Measurements from ENCODE around the gene CCL4.
"Not testable (repeated sequence)": the region's sequence is repeated elsewhere in the genome, so short reads cannot be mapped to it uniquely, and the experiment has no call there.

Gene CCL4

GRCh38 chr17:36103401-36103975, at the start of gene CCL4:
TSS of gene CCL4 (plus strand) at chr17:36103827. CDS start at chr17:36103906, 79 bp downstream.
- not testable (repeated sequence) for H3K27ac ChIP-seq

GRCh38 chr17:36055171-36055570, 48.5 kb upstream of the CCL4 start:
- CTCF ChIA-PET: no interaction called here

More at GRCh38 chr17:36103401-36103975, at the start of gene CCL4:
- POLR2A ChIA-PET (ENCODE audit: low non-redundant PET); DNase-seq (ENCODE audit: low spot score); CTCF ChIA-PET: not testable (repeated sequence)

GRCh38 chr17:36055921-36056520, 47.6 kb upstream of the CCL4 start:
- TF ChIP-seq, protein P1, sequence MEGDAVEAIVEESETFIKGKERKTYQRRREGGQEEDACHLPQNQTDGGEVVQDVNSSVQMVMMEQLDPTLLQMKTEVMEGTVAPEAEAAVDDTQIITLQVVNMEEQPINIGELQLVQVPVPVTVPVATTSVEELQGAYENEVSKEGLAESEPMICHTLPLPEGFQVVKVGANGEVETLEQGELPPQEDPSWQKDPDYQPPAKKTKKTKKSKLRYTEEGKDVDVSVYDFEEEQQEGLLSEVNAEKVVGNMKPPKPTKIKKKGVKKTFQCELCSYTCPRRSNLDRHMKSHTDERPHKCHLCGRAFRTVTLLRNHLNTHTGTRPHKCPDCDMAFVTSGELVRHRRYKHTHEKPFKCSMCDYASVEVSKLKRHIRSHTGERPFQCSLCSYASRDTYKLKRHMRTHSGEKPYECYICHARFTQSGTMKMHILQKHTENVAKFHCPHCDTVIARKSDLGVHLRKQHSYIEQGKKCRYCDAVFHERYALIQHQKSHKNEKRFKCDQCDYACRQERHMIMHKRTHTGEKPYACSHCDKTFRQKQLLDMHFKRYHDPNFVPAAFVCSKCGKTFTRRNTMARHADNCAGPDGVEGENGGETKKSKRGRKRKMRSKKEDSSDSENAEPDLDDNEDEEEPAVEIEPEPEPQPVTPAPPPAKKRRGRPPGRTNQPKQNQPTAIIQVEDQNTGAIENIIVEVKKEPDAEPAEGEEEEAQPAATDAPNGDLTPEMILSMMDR (conservative IDR thresholded peaks at IDR 0.05; ENCODE audit: low read depth): no peak
- ChIA-PET CTCF (interaction anchor here (0.6 kb wide), 1 partner anchor 88 kb away, joined by 3 read pairs; no protein-coding TSS in a partner anchor), POLR2A (ENCODE audit: low non-redundant PET) (no interaction called here)
- DNase-seq (ENCODE audit: low spot score): no peak
- no peak overlapping the region for H3K27ac ChIP-seq

More at GRCh38 chr17:36055171-36055570, 48.5 kb upstream of the CCL4 start:
- TF ChIP-seq, protein P1 (conservative IDR thresholded peaks at IDR 0.05; ENCODE audit: low read depth): no peak
- H3K27ac ChIP-seq: no peak overlapping the region
- POLR2A ChIA-PET (ENCODE audit: low non-redundant PET): no interaction called here
- DNase-seq (ENCODE audit: low spot score): no peak

GRCh38 chr17:36057911-36058310, 45.7 kb upstream of the CCL4 start:
- no peak for DNase-seq (ENCODE audit: low spot score)
- ChIA-PET POLR2A (ENCODE audit: low non-redundant PET) (no interaction called here), CTCF (no interaction called here)
- no peak overlapping the region for H3K27ac ChIP-seq
- TF ChIP-seq, protein P1 (conservative IDR thresholded peaks at IDR 0.05; ENCODE audit: low read depth): no peak

DNA sequence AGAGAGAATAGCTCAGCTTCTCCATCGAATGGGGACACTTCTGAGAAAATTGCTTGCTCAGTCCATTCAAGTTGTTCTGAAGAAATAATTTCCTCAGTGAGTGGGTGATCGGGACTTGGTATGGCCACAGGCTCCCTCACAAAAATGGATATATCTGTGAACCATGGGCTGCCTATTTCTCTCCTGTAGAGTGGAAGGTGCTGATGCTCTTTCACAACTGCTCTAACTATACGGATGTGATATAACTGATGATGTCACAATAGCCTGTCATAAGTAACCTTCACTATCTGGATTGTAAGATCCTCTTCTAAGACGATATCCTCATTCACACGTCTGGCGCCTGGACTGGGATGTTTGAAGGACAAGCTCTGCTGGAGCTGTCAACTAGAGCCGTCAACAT, 44.2 kb upstream of the CCL4 start:
- CTCF ChIA-PET: no interaction called here
- POLR2A ChIA-PET (ENCODE audit: low non-redundant PET): no interaction called here

DNA sequence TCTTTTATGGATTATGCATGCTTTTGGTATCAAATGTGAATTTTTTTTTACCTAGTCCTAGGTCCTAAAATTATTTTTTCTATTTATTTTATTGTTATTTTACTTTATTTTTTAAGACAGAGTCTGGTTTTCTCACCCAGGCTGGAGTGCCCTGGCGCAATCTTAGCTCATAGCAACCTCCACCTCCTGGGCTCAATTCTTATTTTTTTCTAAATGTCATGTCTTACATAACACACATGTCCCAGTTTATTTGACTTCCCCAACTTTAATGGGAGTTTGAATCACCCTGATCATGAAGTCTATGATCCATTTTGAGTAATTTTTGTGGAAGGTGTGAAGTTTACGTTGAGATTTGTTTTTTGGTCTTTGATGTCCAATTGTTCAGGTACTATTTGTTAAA, 42.8 kb upstream of the CCL4 start:
- POLR2A ChIA-PET (ENCODE audit: low non-redundant PET): no interaction called here
- TF ChIP-seq, protein P1 (conservative IDR thresholded peaks at IDR 0.05; ENCODE audit: low read depth): no peak
- no peak overlapping the region for H3K27ac ChIP-seq
- CTCF ChIA-PET: no interaction called here
- no peak for DNase-seq (ENCODE audit: low spot score)

More for the DNA sequence above, 44.2 kb upstream of the CCL4 start:
- TF ChIP-seq, protein P1 (conservative IDR thresholded peaks at IDR 0.05; ENCODE audit: low read depth): no peak
- no peak for DNase-seq (ENCODE audit: low spot score)
- no peak overlapping the region for H3K27ac ChIP-seq

GRCh38 chr17:36063786-36064541, 39.7 kb upstream of the CCL4 start, which contains the start of gene CCL18:
TSS of gene CCL18 (plus strand) at chr17:36064272. CDS start at chr17:36064343, 71 bp downstream.
- DNase-seq (ENCODE audit: low spot score): no peak
- TF ChIP-seq, protein P1 (conservative IDR thresholded peaks at IDR 0.05; ENCODE audit: low read depth): no peak
- ChIA-PET POLR2A (ENCODE audit: low non-redundant PET) (no interaction called here), CTCF (no interaction called here)
- H3K27ac ChIP-seq: no peak within 1 kb of the TSS

All from RWPE1 (cell line).